ENCODE data around the gene CPEB3.

Gene CPEB3

DNA sequence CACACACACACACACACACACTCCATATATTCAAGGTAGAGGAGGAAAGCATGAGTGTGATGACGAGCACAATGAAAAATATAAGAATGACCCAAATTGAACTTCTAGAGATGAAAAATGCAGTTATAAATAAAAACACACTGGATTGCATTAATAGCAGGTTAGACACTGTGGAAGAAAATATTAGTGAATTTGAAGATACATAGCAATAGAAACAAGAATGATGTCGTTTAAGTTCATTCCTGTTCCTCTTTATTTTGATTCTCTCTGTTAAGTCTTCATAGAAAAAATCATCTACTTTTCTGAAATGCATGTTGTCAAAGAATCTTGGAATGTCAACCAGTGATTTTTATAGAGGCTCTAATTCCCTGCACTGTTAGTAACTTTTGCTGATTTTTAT lies 288.9 kb downstream of the CPEB3 start:
- TF ChIP-seq, protein P1, sequence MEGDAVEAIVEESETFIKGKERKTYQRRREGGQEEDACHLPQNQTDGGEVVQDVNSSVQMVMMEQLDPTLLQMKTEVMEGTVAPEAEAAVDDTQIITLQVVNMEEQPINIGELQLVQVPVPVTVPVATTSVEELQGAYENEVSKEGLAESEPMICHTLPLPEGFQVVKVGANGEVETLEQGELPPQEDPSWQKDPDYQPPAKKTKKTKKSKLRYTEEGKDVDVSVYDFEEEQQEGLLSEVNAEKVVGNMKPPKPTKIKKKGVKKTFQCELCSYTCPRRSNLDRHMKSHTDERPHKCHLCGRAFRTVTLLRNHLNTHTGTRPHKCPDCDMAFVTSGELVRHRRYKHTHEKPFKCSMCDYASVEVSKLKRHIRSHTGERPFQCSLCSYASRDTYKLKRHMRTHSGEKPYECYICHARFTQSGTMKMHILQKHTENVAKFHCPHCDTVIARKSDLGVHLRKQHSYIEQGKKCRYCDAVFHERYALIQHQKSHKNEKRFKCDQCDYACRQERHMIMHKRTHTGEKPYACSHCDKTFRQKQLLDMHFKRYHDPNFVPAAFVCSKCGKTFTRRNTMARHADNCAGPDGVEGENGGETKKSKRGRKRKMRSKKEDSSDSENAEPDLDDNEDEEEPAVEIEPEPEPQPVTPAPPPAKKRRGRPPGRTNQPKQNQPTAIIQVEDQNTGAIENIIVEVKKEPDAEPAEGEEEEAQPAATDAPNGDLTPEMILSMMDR (IDR thresholded peaks at IDR 0.05) = no peak
- Histone ChIP-seq H3K27ac (no peak overlapping the region), H3K4me3 (no peak overlapping the region)
- no peak for DNase-seq (ENCODE audit: low spot score)

DNA sequence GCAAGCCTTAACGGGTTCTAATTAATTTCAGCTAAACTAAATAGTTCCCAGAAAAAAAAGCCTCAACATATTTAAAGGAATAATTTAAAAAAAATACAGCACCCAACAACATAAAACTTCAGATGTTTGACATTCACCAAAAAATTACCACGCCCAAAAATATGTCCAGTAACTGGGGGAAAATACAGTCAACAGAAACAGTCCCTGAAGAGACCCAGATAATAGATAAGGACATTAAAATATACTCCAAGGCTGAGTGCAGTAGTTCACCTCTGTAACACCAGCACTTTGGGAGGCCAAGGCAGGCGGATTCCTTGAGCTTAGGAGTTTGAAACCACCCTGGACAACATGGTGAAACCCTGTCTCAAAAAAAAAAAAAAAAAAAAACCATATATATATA lies 289.3 kb downstream of the CPEB3 start:
- Histone ChIP-seq H3K27ac (no peak overlapping the region), H3K4me3 (no peak overlapping the region)
- TF ChIP-seq, protein P1 (IDR thresholded peaks at IDR 0.05) = no peak
- DNase-seq (ENCODE audit: low spot score) = no peak
